Chondrocyte (in vitro differentiated cells): ENCODE data around the gene ASCC2. TPM values are rescaled to one million over a fixed set of nuclear protein-coding genes. Genes with fewer than 3 reads are reported as not detected.
A peak's percentile ranks its signal among the peaks of the same experiment; 100 is the strongest.

Experiments
- DNase-seq: peaks from one replicate; pipeline ENCODE4 v3.0.0; 2021; ENCODE audit warnings: mixed read lengths, low spot score
- H3K27ac Mint-ChIP-seq: one replicate; pipeline ENCODE4 v1.8.0; 2021; ENCODE audit warnings: mild to moderate bottlenecking, moderate library complexity, mixed read lengths; ENCODE audit not compliant: unreplicated experiment
- H3K27me3 Mint-ChIP-seq: 2 replicates; pipeline ENCODE4 v1.8.0; 2021; ENCODE audit warnings: low read depth, mixed read lengths
- H3K36me3 Mint-ChIP-seq: 2 replicates; pipeline ENCODE4 v1.8.0; 2021; ENCODE audit warnings: low read depth, mixed read lengths
- H3K4me1 Mint-ChIP-seq: 2 replicates; pipeline ENCODE4 v1.8.0; 2021; ENCODE audit warnings: low read depth, mild to moderate bottlenecking, mixed read lengths
- H3K4me3 Mint-ChIP-seq: one replicate; pipeline ENCODE4 v1.8.0; 2021; ENCODE audit warnings: mild to moderate bottlenecking, moderate library complexity, mixed read lengths; ENCODE audit not compliant: unreplicated experiment
- H3K9me3 Mint-ChIP-seq: 2 replicates; pipeline ENCODE4 v1.8.0; 2021; ENCODE audit warnings: low read depth, mixed read lengths
- CTCF ChIP-seq: fragments of 200-600 bp; sonication (generic); IDR thresholded peaks from 2 replicates; pipeline ENCODE4 v1.5.0; 2021; ENCODE audit warnings: antibody characterized with exemption, mild to moderate bottlenecking, moderate library complexity
- total RNA-seq: library from RNA; stranded (reverse); gene quantifications from 3 replicates; pipeline ENCODE4 v1.2.1, GENCODE V29; 2021

The ASCC2 gene
- total RNA-seq, 1 donor from 2014 or later, result 43.2 TPM

- H3K36me3 Mint-ChIP-seq, result peaks cover 33% of the 10 kb centered on the region
- DNase-seq, result no peak
- H3K4me1 Mint-ChIP-seq, result peaks cover 20% of the 10 kb centered on the region
- no peak overlapping the region for H3K4me3 Mint-ChIP-seq
- H3K27ac Mint-ChIP-seq, result no peak overlapping the region
- no peaks in the 10 kb centered on the region for H3K9me3 Mint-ChIP-seq
- no peaks in the 10 kb centered on the region for H3K27me3 Mint-ChIP-seq
- TF ChIP-seq CTCF, result no peak
These were observed 36.9 kb downstream of the ASCC2 start for GRCh38 chr22:29801153-29801552.

- DNase-seq, result no peak
- peaks cover 28% of the 10 kb centered on the region for H3K4me1 Mint-ChIP-seq
- H3K27me3 Mint-ChIP-seq, result no peaks in the 10 kb centered on the region
- TF ChIP-seq CTCF, result no peak
- H3K9me3 Mint-ChIP-seq, result no peaks in the 10 kb centered on the region
- H3K27ac Mint-ChIP-seq, result peak overlapping the region; percentile 49
- peaks cover 26% of the 10 kb centered on the region for H3K36me3 Mint-ChIP-seq
- H3K4me3 Mint-ChIP-seq, result no peak overlapping the region
These were observed 38.8 kb downstream of the ASCC2 start for GRCh38 chr22:29799217-29799680.

GRCh38 chr22:29798801-29799200 is 39.3 kb downstream of the ASCC2 start:
- DNase-seq, result no peak
- Mint-ChIP-seq H3K27me3 (no peaks in the 10 kb centered on the region), H3K27ac (no peak overlapping the region), H3K36me3 (peaks cover 26% of the 10 kb centered on the region), H3K9me3 (no peaks in the 10 kb centered on the region), H3K4me1 (peaks cover 28% of the 10 kb centered on the region), H3K4me3 (no peak overlapping the region)
- no peak for TF ChIP-seq CTCF

GRCh38 chr22:29798318-29798717 is 39.8 kb downstream of the ASCC2 start:
- no peaks in the 10 kb centered on the region for H3K27me3 Mint-ChIP-seq
- TF ChIP-seq CTCF, result no peak
- H3K9me3 Mint-ChIP-seq, result no peaks in the 10 kb centered on the region
- peaks cover 21% of the 10 kb centered on the region for H3K36me3 Mint-ChIP-seq
- peaks cover 28% of the 10 kb centered on the region for H3K4me1 Mint-ChIP-seq
- no peak for DNase-seq
- no peak overlapping the region for H3K27ac Mint-ChIP-seq
- no peak overlapping the region for H3K4me3 Mint-ChIP-seq

GRCh38 chr22:29797351-29797750 is 40.7 kb downstream of the ASCC2 start:
- Mint-ChIP-seq H3K9me3 (no peaks in the 10 kb centered on the region), H3K4me3 (no peak overlapping the region), H3K27me3 (no peaks in the 10 kb centered on the region), H3K27ac (no peak overlapping the region), H3K4me1 (peaks cover 28% of the 10 kb centered on the region), H3K36me3 (peaks cover 26% of the 10 kb centered on the region)
- DNase-seq, result no peak
- TF ChIP-seq CTCF, result no peak
